ENCODE measurements around the gene ASAP2. TPM values are rescaled to one million over a fixed set of nuclear protein-coding genes. Genes with fewer than 3 reads are reported as not detected.

Gene ASAP2
- total RNA-seq, 1 experiment from 2014 or later = 18.4 TPM

DNA sequence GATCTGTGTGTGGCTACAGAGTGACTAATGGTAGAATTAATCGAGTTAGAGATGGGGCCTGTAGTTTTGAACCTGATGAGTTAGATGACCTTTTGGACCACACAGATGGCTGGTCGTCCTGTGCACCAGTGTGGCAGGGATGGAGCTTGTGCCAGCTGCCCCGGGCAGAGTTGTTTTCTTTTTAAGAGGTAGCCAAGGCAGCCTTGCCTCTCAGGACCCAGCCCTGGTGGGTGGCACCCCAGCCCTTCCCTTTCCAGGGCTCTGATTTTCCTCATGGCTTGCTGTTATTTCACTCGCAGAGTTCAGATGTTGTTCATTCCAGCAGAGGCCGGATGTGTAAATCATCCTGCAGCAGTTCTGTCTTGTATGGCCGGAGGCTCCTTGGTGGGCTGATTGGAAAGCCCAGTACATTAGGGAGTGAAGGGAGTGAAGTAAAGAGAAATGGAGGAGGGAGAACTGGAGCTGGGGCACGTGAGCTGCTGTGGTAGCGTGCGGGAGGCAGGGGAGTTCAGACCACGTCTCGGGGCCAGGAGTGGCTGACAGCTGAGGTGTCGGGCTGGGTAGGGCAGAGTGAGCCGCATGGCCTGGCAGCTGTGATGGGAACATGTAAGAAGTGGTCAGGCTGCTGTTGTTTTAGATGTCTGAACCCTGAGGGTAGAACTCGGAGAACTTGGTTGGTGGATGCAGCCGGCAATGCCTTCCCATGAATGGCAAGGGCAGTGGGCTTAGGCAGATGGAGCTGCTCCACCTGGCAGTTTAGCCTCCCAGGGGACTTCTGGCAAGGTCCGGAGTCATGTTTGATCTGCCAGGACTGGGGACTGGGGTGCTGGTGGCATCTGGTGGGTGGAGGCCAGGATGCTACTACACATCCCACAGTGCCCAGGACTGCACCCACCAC, 28.8 kb downstream of the ASAP2 start:
- peaks cover 22% of the 10 kb centered on the region for H3K36me3 ChIP-seq
- no peak overlapping the region for H3K4me3 ChIP-seq
- H3K9me3 ChIP-seq = no peaks in the 10 kb centered on the region
- DNase-seq = peak; percentile 71
- no peaks in the 10 kb centered on the region for H3K27me3 ChIP-seq

DNA sequence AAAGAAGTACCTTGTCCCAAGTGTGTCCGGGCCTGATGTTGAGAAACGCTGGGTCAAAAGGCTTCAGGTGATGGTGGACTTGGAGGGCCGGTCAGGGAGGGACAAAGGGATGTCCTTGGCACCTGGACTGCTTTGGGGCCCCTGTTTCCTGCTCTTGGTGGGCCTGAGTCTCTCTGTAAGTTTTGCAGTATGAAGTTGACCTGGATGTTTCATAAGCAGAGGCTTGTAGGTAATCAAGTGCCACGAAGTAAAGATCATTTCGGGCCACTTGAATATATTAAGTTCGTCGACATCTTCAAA, 29.4 kb downstream of the ASAP2 start:
- H3K36me3 ChIP-seq = peaks cover 22% of the 10 kb centered on the region
- no peak for DNase-seq
- H3K27me3 ChIP-seq = no peaks in the 10 kb centered on the region
- H3K4me3 ChIP-seq = no peak overlapping the region
- H3K9me3 ChIP-seq = no peaks in the 10 kb centered on the region

DNA sequence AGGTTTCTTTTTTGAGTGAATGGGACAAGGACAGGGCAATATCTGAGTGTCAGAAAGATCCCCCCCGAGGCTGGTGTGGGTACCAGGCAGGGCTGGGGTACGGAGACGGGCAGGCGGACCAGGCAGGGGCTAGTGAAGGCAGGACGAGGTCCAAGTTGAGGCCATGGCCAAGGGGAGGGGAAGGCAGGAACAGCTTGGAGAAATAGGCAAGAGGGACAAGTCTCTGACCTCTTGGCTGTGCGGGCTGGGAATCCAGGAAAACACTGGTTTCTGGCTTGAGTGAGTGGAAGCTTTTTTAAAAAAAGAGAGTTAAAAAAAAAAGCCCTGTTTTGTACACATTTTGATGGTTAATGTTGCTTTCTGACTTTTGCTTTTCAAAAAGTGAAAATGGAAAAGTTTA, 30.3 kb downstream of the ASAP2 start:
- Histone ChIP-seq H3K9me3 (no peaks in the 10 kb centered on the region), H3K27me3 (no peaks in the 10 kb centered on the region), H3K4me3 (no peak overlapping the region), H3K36me3 (peaks cover 28% of the 10 kb centered on the region)
- DNase-seq = no peak

DNA sequence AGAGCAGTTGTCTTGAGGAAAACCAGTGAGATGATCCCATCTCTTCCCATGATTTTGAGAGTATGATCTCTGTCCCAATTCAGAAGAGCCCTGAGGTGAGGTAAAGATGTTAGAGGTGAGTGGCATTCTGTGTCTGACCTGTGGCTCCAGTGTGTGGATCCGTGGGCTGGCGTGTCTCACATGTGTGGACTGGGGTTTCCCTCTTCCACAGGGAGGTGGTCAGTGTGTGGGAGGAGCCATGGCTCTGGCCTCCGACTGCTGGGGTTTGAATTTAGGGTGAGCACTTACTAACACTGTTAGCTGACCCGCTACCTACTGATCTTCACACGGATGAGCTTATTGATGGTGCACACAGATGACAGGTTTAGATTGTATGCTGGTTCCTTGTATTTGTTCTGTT, 31.2 kb downstream of the ASAP2 start:
- DNase-seq = no peak
- H3K36me3 ChIP-seq = peaks cover 28% of the 10 kb centered on the region
- H3K4me3 ChIP-seq = no peak overlapping the region
- H3K9me3 ChIP-seq = no peaks in the 10 kb centered on the region
- no peaks in the 10 kb centered on the region for H3K27me3 ChIP-seq

DNA sequence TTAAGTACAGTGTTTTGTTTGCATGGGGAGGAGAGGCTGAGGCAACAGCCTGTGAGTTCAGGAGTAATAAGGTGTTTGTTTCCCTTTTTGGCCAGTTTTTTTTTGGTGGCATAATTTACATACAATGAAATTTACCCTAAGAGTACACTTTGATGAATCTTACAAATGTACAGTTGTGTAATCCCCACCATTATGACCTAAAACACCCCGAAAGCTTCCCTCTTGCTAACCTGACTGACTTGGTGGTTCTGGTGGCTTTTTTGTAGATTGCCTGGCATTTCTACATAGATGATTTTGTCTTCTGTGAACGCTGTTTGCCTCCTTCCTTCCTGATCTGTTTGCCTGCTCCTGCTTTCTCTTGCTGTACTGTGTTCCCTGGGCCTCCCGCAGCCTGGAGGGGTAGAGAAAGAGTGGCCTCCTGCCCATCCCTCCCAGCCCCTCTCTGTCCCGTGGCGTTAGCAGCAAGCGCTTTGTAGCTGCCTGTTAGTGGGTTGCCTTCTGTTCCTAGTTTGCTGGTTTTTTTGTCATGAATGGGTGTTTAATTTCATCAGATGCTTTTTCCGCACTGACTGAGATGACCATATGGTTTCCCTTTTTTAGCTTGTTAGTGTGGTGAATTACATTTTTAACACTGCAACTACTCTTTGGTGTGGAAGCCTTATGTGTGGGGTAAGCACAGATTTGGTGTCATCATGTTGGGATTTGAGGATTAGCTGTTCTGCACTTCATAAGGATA, 32.1 kb downstream of the ASAP2 start:
- no peak for DNase-seq
- H3K4me3 ChIP-seq = no peak overlapping the region
- H3K9me3 ChIP-seq = no peaks in the 10 kb centered on the region
- H3K27me3 ChIP-seq = no peaks in the 10 kb centered on the region
- H3K36me3 ChIP-seq = peaks cover 24% of the 10 kb centered on the region

DNA sequence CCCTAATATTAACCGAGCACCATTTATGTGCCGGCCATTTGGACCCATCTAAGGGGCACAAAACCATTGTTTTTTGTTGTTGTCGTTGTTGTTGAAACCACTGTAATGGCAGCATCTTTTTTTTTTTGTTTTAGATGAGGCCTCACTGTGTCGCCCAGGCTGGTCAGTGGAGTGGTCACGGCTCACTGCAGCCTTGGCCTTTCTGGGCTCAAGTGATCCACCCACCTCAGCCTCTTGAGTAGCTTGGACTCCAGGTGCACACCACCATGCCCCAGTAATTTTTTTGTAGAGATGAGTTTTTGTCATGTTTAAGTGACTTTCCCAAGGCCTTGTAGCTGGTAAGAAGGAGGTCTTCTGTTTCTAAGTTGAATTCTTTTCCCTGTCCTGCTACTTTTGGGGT, 33.0 kb downstream of the ASAP2 start:
- Histone ChIP-seq H3K27me3 (no peaks in the 10 kb centered on the region), H3K4me3 (no peak overlapping the region), H3K36me3 (peaks cover 24% of the 10 kb centered on the region), H3K9me3 (no peaks in the 10 kb centered on the region)
- no peak for DNase-seq

- H3K4me3 ChIP-seq = no peak overlapping the region
- H3K36me3 ChIP-seq = peaks cover 24% of the 10 kb centered on the region
- no peaks in the 10 kb centered on the region for H3K9me3 ChIP-seq
- DNase-seq = no peak
- H3K27me3 ChIP-seq = no peaks in the 10 kb centered on the region
Observed at GRCh38 chr2:9240745-9241144, 34.1 kb downstream of the ASAP2 start.

GRCh38 chr2:9241233-9241632, 34.6 kb downstream of the ASAP2 start:
- no peak for DNase-seq
- peaks cover 27% of the 10 kb centered on the region for H3K36me3 ChIP-seq
- H3K9me3 ChIP-seq = no peaks in the 10 kb centered on the region
- H3K4me3 ChIP-seq = no peak overlapping the region
- H3K27me3 ChIP-seq = no peaks in the 10 kb centered on the region

DNA sequence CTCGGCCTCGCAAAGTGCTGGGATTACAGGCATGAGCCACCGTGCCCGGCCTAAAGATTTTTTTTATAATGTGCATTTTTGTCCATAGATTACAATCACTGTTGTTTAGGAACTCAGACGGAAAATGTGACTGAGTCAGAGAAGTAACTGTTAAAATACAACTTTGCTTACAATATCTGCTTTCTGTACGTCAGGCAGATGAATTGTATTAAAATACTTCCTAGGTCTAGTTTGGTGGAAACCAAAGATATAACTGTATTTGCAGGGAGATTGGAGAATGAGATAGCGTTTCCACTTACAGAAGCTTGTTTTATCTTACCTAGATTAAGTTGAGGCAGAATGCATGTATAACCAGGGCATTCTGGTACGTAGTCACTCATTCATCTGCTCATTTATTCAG, 36.7 kb downstream of the ASAP2 start:
- Histone ChIP-seq H3K4me3 (no peak overlapping the region), H3K27me3 (no peaks in the 10 kb centered on the region), H3K36me3 (peaks cover 22% of the 10 kb centered on the region), H3K9me3 (no peaks in the 10 kb centered on the region)
- DNase-seq = no peak

- Histone ChIP-seq H3K27me3 (no peaks in the 10 kb centered on the region), H3K36me3 (peaks cover 16% of the 10 kb centered on the region), H3K9me3 (no peaks in the 10 kb centered on the region), H3K4me3 (no peak overlapping the region)
- DNase-seq = no peak
Observed at GRCh38 chr2:9244985-9245544, 38.5 kb downstream of the ASAP2 start.

- Histone ChIP-seq H3K9me3 (no peaks in the 10 kb centered on the region), H3K27me3 (no peaks in the 10 kb centered on the region), H3K36me3 (peaks cover 16% of the 10 kb centered on the region), H3K4me3 (no peak overlapping the region)
- no peak for DNase-seq
Observed at GRCh38 chr2:9247177-9247576, 40.6 kb downstream of the ASAP2 start.

GRCh38 chr2:9247786-9248185, 41.2 kb downstream of the ASAP2 start:
- H3K4me3 ChIP-seq = no peak overlapping the region
- H3K36me3 ChIP-seq = peaks cover 16% of the 10 kb centered on the region
- H3K27me3 ChIP-seq = no peaks in the 10 kb centered on the region
- no peak for DNase-seq
- H3K9me3 ChIP-seq = no peaks in the 10 kb centered on the region

GRCh38 chr2:9248363-9248762, 41.8 kb downstream of the ASAP2 start:
- DNase-seq = no peak

DNA sequence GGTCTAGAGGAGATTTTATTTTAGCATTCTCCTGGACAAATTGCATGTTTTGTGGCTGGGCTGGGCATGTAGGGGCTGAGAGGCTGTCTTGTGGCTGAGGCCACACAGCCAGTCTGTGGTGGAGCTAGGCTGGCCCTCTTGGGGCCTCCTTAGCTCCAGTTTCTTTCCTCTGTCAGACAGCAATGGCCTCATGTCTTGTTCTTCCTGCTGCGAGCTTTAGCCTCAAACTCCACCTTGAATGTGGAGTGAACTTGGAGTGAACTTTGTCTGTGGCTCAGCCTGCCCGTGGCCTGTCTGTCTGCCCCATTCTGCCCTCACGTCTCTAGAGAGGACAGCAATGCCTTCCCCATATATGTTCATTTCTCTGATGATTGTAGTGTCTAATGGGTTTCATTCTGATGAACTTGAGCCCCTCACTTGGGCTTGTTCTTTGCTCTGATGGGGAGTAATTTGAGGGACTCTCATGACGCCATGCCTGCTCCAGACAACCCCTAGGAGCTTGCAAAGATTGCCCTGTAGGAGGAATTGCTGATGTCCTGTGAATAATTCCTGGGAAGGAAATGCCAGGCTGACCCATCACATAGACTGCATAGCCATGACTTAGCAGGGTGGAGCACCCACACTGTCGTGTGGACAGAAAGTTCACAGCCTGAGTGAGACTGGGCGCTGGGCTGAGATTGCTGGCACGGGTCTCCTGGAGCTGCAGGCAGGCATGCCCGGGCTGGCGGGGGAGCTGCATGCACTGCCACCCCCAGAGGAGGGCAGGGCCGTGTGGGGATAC, 42.6 kb downstream of the ASAP2 start:
- Histone ChIP-seq H3K4me3 (no peak overlapping the region), H3K27me3 (no peaks in the 10 kb centered on the region), H3K9me3 (no peaks in the 10 kb centered on the region), H3K36me3 (peaks cover 16% of the 10 kb centered on the region)
- peak; percentile 97 for DNase-seq

More at GRCh38 chr2:9248363-9248762, 41.8 kb downstream of the ASAP2 start:
- Histone ChIP-seq H3K9me3 (no peaks in the 10 kb centered on the region), H3K4me3 (no peak overlapping the region), H3K27me3 (no peaks in the 10 kb centered on the region), H3K36me3 (peaks cover 16% of the 10 kb centered on the region)

- Histone ChIP-seq H3K4me3 (no peak overlapping the region), H3K36me3 (peaks cover 21% of the 10 kb centered on the region), H3K27me3 (no peaks in the 10 kb centered on the region), H3K9me3 (no peaks in the 10 kb centered on the region)
- no peak for DNase-seq
Observed at GRCh38 chr2:9250091-9250490, 43.5 kb downstream of the ASAP2 start.

- no peak for DNase-seq
- H3K9me3 ChIP-seq = no peaks in the 10 kb centered on the region
- H3K4me3 ChIP-seq = no peak overlapping the region
Observed at GRCh38 chr2:9250498-9251153, 44.0 kb downstream of the ASAP2 start.

More at GRCh38 chr2:9250498-9251153, 44.0 kb downstream of the ASAP2 start:
- Histone ChIP-seq H3K36me3 (peaks cover 21% of the 10 kb centered on the region), H3K27me3 (no peaks in the 10 kb centered on the region)
